ENCODE data around the gene NEK6.

The NEK6 gene

GRCh38 chr9:124262649-124262972 is 4.9 kb downstream of the NEK6 start:
- no peak for DNase-seq

DNA sequence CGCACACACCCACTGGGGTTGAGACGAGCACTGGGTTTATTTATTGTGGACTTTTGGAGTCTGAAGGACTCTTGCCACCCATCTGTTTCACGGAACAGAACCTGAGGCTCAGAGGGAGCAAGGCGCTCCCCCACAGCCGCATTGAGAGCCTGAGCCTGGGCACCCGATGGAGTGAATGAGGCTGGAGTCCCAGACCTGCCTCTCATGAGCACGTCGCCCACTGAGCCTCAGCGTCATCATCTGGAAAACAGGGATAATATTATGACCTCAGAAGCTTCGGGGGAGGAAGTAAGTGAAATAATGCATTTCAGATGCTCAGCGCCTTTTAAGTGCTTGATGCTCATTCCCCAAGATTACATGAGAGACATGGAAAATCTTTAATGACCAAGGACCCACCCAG is 5.5 kb downstream of the NEK6 start:
- DNase-seq: no peak

DNA sequence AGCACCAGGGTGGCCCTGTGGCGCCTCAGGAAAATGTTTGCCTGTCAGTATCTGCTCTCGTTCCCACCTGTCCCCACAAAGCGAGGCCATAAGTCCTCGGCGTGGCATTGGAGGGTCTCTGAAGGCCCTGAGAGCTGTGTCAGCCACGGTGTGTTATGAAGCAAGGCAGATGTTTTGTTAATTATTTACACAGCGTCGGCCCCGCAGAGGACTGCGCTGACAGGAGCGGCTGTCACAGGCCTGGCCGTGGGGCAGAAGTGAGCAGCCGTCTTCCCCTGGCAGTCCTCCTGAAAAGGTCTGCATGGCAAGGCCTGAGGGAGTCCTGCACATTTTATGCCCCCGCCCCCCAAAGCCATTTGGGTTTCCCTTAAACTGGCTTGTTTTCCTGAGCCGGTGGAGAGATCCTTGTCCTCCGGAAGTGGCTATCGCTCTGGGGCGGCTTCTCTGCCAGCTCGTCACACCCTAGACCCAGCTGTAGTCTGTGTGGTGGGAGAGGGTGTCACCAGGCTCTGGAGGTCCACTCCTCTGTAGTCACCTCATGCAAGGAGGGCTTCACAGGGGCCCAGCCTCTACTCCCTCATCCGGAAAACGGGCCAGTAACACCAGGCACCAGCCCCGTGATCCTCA is 6.2 kb downstream of the NEK6 start:
- no peak for DNase-seq

- no peak for DNase-seq
Measured at GRCh38 chr9:124264823-124265233, 7.1 kb downstream of the NEK6 start.

GRCh38 chr9:124265551-124265950 is 7.8 kb downstream of the NEK6 start:
- no peak for DNase-seq

- no peak for DNase-seq
Measured at GRCh38 chr9:124266139-124266825, 8.5 kb downstream of the NEK6 start.

DNA sequence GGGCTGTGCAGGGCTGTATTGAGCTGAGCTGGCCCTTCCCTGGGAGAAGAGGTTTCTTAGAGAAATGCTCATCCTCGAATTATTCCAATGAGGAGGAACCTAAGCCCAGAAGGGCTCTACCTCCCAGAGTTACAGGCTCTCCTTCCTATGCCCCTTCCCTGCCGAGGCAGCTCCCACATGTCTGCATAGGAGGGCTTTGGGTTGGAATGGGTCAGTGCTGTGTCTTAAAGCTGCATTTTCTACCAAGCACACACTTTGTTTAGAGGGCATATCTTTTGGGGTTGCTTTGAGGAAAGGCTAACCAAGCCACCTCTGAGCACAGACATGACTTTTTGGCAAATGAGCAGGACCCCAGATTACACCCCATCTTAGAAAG is 9.1 kb downstream of the NEK6 start:
- no peak for DNase-seq

GRCh38 chr9:124267271-124267807 is 9.6 kb downstream of the NEK6 start:
- DNase-seq: peak; percentile 62

DNA sequence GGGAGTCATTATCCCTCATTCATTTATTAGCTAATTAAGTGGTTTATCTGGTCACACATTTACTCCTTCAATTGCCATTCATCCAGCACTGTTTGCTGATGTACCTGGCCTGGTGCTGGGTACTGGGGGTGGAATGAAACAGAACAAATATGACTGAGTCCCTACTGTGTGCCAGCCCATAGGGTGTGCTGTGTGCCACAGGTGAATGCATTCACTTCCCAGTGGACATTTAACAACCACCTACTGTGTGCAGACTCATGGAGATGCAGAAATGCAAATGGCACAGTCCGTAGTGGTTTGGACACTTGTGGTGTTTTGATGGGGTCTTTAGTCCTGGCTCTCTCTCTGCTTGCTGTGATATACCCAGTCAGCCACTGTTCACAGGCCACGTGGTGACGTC is 10.5 kb downstream of the NEK6 start:
- DNase-seq: no peak

GRCh38 chr9:124268661-124269060 is 10.9 kb downstream of the NEK6 start:
- no peak for DNase-seq

GRCh38 chr9:124269556-124269955 is 11.8 kb downstream of the NEK6 start:
- DNase-seq: no peak

DNA sequence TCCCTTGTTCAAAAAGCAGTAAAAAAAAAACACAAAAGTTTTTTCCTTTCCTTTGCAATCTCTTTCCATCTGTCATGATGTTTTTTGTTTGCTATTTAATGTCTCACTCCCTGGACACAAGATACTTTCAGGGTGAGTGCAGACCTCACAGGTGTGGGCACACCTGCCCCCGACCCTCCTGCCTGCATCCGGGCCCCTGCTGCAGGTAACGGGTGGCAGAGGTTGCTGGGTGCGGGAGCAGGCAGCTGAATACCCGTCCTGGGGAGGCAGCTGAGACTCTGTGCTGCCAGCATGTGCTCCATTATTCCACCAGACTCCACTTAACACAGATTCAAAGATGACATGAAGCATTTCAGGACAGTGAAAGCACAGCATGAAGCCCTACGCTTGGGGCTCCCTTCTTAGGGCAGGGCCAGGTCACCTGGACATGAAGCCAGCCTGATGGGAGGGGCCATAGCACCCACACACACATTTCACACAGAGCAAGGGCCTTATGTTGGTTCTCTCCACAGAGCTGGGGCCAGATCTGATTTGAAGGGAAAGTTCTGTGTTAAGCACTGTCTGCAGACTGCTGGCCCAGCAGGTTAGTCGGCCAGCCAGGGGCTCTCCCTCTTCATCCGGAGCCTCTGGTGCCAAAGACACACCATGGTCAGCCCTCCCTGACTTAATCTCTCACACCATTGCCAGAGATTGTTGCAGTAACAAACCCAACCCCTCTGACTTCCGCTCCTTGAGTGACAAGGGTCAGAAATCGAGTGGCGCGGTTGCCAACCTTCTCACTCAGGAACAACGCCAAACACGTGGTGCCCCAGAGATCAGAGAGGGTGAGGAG is 13.0 kb downstream of the NEK6 start:
- DNase-seq: no peak

GRCh38 chr9:124271660-124272059 is 13.9 kb downstream of the NEK6 start:
- no peak for DNase-seq

DNA sequence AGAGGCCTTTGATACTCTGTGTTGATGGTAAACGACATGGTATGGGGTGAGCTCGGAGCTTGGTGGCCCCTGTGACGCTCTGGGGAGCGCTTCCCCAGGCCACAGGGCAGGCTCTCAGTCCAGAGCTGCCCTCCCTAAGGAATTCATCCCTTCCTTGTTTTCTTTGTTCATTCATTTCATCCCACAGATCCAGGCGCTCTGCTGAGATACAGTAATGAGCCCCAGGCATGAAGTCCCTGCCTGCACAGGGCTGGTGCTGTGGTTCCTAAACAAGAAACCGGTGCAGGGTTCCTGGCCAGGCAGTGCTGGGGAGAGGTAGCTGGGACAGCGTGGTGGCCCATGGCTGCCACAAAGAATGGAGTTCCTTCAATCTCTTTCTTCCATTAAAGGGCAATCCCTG is 14.4 kb downstream of the NEK6 start:
- DNase-seq: no peak

GRCh38 chr9:124272979-124273378 is 15.2 kb downstream of the NEK6 start:
- no peak for DNase-seq

- no peak for DNase-seq
Measured at GRCh38 chr9:124273427-124274160, 15.8 kb downstream of the NEK6 start.

DNA sequence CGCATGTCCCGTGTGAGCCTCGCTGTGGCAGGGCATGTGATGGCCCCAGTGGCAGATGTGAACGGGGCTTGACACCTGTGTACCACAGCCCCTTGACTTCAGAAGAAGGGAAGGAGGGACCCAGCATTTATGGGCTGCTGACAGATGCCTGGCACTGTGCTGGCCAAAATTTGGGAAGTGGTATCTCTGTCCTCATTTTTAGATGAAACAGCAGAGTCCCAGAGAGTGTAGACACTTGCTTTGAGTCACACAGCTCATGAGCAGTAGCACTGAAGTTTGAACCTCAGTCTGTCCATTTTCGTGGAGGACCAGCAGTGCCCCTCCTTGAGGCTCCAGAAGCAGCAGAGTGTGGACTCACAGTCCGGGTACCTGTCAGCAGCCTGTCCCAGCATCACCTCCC is 16.5 kb downstream of the NEK6 start:
- no peak for DNase-seq

DNA sequence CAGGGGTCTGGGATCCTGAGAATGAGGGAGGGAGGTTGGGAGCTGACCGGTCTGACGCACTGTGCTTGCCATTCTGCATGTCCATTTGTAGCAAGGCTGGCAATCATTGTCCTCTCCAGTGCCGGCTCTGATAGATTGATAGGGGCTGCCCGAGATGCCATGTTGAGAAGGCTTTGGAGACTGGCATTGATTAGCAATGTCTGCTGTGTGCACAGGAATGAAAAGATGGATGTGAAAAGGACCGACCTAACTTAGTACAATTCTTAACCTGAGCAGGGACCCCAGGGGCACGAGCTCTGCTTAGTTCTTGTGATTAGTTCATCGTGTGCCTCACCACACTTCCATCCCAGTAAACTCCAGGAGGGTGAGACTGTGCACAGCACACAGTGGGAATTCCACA is 17.0 kb downstream of the NEK6 start:
- no peak for DNase-seq

- no peak for DNase-seq
Measured at GRCh38 chr9:124277420-124277819, 19.7 kb downstream of the NEK6 start.

- DNase-seq: no peak
Measured at GRCh38 chr9:124278054-124278540, 20.3 kb downstream of the NEK6 start.

DNA sequence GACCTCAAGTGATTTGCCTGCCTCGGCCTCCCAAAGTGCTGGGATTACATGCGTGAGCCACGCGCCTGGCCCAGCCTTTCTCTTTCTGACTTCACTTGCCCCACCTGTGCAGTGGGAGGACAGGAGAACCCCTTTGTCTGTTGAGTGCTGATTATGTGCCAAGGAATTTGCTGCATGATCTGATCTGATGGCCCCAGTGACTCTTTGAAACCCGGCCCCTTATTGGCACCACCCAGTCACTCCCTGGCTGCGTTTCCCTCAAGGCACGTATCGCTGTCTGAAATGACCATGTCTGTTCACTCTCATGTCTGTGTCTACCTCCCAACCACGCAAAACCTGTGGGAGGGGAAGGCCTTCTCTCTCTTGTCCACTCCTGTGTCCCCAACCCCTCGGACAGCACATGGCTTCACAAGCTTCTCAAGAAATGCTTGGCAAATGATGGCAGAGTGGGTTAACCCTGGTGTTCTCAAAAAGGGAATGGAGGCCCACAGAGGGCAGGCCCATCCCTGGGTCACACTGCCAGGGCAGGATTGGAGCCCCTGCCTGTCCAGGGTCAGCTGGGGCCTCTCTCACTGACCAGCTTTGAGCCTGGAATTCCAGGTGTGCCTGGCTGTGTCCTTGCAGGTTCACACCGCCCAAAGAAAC is 21.9 kb downstream of the NEK6 start:
- DNase-seq: no peak

GRCh38 chr9:124280176-124280691 is 22.5 kb downstream of the NEK6 start:
- peak; percentile 55 for DNase-seq

Measured in NCI-H226 (cell line).